Epidermal melanocyte (primary cell): ENCODE results near the gene CIITA.

Experiments used
- DNase-seq: peaks from one replicate; pipeline ENCODE4 v3.0.0; 2011; ENCODE audit warnings: low spot score; ENCODE audit not compliant: insufficient read length

CIITA gene

GRCh38 chr16:10978871-10979446, 102.0 kb downstream of the CIITA start:
- no peak for DNase-seq

GRCh38 chr16:10979717-10980601, 103.0 kb downstream of the CIITA start:
- DNase-seq, result no peak

- no peak for DNase-seq
Observed at GRCh38 chr16:10980813-10981212, 103.8 kb downstream of the CIITA start.

- DNase-seq, result no peak
Observed at GRCh38 chr16:10981697-10982216, 104.8 kb downstream of the CIITA start.

GRCh38 chr16:10982465-10983150, 105.6 kb downstream of the CIITA start:
- DNase-seq, result no peak

- no peak for DNase-seq
Observed at GRCh38 chr16:10983159-10983558, 106.2 kb downstream of the CIITA start.

- DNase-seq, result no peak
Observed at GRCh38 chr16:10984509-10984908, 107.5 kb downstream of the CIITA start.
